ENCODE measurements around the gene GRK1.

GRK1 gene

GRCh38 chr13:113650731-113651148, 16.3 kb upstream of the GRK1 start:
- no peak for DNase-seq

GRCh38 chr13:113651511-113652403, 15.3 kb upstream of the GRK1 start:
- DNase-seq = no peak

- no peak for DNase-seq
Observed at GRCh38 chr13:113652404-113653263, 14.4 kb upstream of the GRK1 start.

- no peak for DNase-seq
Observed at GRCh38 chr13:113653264-113654174, 13.5 kb upstream of the GRK1 start.

- no peak for DNase-seq
Observed at GRCh38 chr13:113654175-113654560, 12.9 kb upstream of the GRK1 start.

GRCh38 chr13:113654591-113655345, 12.3 kb upstream of the GRK1 start:
- DNase-seq = no peak

- DNase-seq = no peak
Observed at GRCh38 chr13:113655346-113656002, 11.5 kb upstream of the GRK1 start.

- DNase-seq = no peak
Observed at GRCh38 chr13:113656003-113656588, 10.9 kb upstream of the GRK1 start.

GRCh38 chr13:113656831-113657671, 10.0 kb upstream of the GRK1 start:
- DNase-seq = no peak

- no peak for DNase-seq
Observed at GRCh38 chr13:113657851-113658741, 8.9 kb upstream of the GRK1 start, which contains the start of gene ATP4B. Gene ATP4B, minus strand, starts transcription at chr13:113658198. Its CDS starts 54 bp downstream, at chr13:113658144.

GRCh38 chr13:113658836-113659235, 8.2 kb upstream of the GRK1 start:
- no peak for DNase-seq

- no peak for DNase-seq
Observed at GRCh38 chr13:113659337-113659736, 7.7 kb upstream of the GRK1 start.

GRCh38 chr13:113660066-113660465, 7.0 kb upstream of the GRK1 start:
- DNase-seq = no peak

- DNase-seq = no peak
Observed at GRCh38 chr13:113661509-113661908, 5.5 kb upstream of the GRK1 start.

GRCh38 chr13:113663934-113664333, 3.1 kb upstream of the GRK1 start:
- no peak for DNase-seq

GRCh38 chr13:113664751-113665596, 2.0 kb upstream of the GRK1 start:
- no peak for DNase-seq

GRCh38 chr13:113665597-113666328, 1.3 kb upstream of the GRK1 start:
- DNase-seq = no peak
